GM19468 (cell line): Measurements from ENCODE around the gene TMPRSS6.

Experiments
- ATAC-seq: cut with Tn5 transposase; IDR thresholded peaks from one replicate; pipeline ENCODE4 v1.9.1; 2021; ENCODE audit warnings: mild to moderate bottlenecking, moderate library complexity, moderate number of reproducible peaks; ENCODE audit not compliant: unreplicated experiment; ENCODE audit errors: extremely low read depth

The TMPRSS6 gene

DNA sequence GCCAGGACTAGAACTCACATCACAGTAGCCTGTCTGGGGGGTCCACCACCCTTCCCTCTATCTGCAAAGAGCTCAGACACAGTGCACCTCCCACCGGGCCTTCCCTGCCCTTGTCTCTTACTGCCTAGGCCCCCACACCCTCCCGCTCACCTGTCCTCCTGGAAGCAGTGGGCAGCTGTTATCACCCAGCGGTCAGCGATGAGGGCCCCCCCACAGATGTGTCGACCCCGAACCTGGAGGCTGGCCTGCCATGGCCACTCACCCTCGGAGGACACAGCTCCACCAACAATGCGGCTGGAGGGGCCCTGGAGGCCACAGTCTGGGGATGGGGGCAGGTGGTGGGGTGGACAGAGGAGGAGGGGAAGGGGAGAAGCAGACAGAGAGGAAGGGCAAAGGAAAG, 39.2 kb downstream of the TMPRSS6 start:
- ATAC-seq = no peak

DNA sequence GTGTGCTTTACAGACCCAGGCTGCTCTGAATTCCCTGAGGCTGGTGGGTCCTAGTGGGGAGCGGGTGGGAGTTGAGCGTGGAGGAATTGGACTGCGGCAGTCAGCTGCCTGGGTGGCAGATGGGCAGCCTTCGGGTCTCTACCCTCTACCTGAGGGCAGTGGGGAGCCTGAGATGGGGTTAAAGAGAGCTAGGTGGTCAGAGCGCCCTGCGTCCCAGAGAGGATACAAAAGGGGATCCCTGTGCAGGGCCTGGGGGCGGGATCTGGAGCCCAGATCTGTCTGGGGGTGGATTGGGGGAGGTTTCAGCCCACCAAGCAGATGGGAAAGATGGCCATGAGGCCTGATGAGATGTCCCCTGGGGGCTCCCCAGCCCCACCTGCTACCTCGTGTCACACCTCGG, 39.8 kb downstream of the TMPRSS6 start:
- no peak for ATAC-seq

DNA sequence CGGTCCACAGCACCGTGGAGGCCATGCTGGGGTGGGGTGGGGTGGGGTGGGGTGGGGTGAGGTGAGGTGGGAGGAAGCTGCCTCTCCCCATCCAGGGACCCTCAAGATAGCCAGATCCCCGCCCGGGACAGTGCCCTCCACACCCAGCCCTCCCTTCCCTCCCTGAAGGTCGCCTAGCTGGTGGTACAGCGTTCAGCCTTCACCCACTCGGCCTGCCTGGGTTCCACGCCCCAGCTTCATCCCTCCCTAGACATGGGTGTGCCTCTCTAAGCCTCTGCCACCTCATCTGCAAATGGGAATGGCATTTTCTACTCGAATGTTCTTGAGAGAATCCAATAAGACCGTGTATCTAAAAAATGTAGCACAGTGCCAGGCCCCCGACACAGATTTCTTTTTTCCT, 40.2 kb downstream of the TMPRSS6 start:
- no peak for ATAC-seq

DNA sequence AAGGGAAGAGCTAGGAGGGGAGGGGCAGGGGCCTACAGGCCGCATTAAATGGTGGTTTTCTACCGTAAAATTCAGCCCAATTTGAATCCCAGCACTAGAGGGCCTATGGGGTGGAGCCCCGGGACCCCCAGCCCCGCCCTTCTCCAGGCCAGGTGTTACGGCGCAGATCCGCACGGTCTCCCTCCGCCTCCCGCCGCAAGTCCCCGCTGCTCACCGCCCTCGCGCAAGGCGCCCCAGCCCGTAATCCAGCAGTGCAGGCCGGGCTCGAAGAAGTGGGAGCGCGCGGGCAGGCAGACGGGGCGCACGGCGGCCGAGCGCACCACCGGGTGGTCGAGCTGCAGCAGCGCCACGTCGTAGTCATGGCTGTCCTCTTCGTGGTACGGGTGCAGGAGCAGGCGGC, 40.7 kb downstream of the TMPRSS6 start:
- no peak for ATAC-seq

DNA sequence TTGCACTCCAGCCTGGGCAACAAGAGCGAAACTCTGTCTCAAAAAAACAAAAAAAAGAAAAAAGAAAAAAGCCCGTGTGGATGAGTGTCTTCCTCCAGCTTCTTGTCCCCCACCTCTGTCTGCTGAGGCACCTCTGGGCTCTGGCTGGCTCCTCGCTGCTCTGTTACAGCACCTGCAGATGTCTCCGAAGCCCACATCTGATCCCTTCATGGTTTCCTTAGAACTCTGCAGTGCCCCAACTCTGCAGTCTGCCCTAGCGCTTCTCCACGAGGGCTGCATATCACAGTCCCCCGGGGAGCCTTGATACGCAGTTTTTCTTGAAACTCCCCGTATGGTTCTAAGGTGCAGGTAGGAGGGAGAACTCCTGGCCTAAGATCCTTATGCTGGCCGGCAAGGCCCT, 42.1 kb downstream of the TMPRSS6 start:
- no peak for ATAC-seq

DNA sequence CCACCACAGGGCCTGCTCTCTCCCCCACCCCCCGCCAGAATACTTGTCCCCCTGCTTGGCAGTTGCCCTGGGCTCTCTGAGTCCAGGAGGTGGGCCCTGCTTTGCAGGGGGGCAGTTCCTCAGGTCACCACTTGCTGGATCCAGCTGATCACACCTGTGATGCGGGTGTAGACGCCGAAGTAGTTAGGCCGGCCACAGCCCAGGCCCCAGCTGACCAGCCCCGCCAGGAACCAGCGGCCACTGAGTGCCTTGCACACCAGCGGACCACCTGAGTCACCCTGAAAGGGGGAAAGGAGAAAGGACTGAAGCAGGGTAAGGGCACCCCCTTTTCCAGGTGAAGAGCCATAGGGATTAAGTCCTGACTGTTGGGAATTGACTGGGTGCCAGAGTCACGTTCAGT, 43.6 kb downstream of the TMPRSS6 start:
- no peak for ATAC-seq

DNA sequence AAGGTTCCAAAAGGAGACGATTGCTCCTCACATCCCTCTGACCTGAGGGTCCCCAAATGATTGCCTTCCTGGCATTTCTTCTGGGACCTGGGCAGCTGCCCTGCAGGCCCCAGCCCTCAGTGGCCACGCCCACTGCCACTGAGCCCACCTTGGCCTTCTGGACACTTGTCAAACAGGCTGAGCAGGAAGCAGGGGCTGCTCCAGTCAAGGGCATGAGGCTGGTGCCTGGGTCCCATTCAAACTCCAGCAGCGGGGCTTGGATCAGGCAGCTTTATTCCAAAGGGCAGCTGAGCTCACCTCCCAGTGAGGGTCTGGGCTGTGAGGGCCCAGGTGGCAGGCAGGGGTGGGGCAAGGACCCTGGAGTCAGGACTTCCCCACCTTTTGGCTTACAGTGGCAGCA, 44.3 kb downstream of the TMPRSS6 start:
- no peak for ATAC-seq

DNA sequence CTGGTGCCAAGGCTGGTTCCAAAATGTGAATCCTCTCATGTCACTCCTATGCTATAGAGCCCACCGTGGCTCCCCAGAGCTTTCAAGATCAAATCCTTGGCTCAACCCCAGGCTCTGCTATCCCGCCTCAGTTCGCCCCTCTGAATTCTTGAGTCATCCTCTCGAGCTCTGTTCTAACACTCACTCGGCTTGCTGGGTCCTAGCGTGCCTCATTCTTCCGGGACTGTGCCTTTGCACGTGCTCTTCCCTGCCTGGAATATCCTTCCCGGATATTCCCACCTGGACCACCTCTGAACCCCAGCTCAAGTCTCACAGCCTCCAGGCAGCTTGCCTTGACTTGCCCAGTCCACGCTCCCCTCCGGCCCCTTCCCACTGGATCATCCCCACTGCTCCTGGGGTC, 45.0 kb downstream of the TMPRSS6 start:
- ATAC-seq = no peak

DNA sequence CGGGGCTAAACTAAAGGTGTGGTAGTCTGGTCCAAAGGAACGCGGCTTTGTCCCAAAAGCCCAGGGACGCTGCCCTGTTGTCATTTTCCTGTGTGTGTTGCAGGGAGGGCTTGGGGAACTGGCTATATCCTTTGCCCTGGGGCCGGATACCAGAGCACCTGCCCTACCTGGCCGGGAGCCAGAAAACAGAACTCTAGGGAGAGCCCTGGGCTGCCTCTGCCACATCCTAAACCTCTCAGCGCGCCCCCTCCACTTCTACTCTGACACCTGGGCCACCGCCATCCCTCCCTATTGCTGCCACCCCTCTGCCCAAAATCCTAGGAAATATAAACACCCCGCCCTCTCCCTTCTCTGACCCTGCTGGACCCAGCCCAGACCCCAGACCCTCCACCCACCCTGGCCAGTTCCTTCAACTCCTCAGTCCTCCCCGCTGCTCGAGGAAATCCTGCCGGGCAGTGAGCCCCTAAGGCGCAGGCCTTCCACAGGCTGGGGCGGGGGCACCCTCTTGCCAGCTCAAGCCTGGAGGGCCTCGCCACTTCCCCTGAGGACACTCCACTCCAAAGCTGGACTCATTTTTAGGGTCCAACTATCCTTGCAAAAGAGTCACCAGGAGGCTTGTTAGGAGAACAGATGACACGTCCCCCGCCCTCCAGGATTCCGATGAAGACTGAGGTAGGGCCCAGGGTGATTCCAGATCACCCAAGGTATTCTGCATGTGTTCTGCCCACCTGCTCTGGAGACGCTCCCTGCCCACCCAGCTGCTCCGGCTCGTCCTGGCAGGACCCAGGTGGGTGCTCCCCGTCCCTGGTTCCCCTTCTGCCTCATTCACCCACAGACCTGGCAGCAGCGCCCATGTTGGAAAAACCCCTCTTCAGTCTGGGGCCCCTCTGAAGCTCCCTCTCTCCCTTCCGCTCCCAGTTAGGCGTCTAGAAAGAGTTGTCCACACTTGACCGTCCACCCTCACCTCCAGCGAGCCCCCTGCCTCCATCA, 45.8 kb downstream of the TMPRSS6 start:
- no peak for ATAC-seq

DNA sequence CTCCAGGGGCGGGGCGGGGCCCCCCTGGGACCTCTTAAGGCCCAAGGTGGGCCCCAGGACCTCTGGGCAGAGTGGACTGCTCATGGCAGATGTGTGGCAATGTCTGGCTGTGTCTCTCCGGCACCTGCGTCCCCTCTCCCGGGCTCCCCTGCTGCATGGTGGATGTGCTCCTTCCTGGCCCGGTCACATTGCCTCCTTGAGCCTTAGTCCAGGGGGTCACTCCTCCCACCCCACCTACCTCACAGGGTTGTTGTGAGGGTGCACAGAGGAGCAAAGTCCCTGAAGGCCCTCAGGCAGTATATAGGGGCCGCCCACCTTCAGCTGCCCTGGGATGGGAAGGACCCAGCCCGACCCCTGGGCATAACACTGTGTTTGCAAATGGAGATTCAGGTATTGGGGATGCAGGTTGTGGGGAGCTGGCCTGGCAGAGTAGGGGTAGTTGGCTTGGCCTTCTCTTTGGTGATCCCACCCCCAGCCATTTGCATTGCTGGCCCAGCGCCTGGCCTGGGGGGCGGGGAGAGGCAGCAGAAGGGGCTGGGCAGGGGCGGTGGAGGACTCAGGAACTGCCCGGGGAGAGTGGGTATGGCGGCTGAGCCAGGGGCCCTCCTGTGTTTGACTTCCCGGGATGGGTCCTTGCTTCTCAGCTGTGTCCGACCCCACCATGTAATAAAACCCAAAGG, 46.7 kb downstream of the TMPRSS6 start:
- no peak for ATAC-seq

DNA sequence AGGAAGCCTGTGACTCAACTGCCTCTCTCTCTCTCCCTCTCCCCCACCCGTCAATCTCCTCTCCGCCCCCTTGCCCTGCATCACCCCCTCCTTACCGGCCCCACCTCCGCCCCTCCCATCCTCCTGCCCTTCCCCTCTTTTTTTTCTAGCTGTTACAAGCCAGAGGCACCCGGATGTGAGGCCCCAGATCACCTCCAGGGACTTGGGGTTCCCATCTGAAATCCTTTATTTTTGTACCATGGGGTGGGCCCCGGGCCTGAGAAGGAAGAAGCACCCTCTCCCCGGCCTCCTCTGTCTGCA, 47.2 kb downstream of the TMPRSS6 start:
- ATAC-seq = no peak

DNA sequence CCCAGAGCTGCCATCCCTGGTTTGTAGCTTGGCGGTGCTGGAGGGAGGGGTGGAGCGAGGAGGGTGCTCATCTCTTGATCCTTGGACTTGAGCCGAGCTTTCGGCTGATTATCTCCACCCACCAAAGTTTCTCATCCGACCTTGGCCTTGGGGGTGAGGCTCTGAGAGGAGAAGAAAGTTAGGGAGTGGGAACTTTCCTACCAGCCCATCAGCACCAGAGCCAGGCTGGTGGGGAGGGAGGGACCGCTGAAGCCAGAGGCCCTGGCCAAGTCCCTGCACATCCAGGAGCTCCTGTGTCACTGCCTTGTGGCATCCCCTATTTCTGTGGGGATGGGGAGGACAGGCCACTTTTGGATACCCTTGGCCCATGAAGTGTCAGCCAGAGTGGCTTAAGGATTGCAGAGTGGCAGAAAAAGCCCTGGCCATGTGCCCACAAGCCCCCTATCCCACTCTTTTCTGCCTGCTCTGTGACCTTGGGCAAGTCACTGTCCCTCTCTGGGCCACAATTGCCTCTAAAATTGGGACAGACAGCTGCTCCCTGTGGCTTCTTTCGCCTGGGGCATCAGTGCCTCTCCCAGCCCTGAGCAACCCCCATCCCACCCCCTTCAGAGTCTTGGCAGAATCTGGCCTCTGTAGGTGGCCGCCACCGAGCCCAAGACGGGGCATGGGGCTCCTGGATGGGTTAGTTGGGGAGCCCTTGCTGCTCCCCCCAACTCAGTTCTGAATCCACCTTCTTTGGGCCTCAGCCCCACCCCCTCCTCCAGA, 47.7 kb downstream of the TMPRSS6 start:
- ATAC-seq = no peak

DNA sequence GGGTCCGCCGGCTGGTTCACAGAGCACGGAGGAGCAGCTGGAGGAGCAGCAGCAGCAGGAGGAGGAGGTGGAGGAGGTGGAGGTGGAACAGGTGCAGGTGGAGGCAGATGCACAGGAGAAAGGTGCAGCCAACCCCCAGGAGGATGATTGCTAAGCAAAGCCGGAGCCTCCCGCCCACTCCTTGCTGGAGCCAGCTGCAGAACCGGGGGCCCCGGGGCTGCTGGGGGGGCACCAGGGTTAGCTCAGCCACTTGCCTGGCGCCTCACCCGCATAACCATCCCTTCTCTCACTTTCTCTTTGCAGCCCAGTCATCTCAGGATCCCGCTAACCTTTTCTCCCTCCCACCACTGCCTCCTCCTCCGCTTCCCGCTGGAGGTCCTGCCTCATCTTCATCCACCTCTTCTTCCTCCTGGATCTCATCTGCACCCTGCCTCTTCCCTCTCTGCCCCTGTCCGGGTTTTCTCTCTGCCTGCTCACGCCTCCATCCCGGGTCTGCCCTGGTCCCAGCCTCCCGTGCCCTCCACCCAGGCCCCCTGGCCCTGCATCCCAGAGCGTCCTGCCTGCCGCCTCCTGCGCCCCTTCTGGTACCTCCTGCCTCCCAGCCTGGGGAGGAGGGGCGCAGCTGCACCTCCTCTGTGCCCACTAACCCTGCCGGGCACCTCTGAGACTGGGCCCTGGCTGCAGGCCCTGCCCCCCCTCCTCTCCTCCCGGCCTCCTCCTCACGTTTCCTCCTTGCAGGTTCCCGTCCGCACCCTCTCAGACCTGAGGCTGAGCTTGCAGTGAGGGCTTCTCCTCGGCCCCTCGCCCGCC, 48.5 kb downstream of the TMPRSS6 start:
- no peak for ATAC-seq

DNA sequence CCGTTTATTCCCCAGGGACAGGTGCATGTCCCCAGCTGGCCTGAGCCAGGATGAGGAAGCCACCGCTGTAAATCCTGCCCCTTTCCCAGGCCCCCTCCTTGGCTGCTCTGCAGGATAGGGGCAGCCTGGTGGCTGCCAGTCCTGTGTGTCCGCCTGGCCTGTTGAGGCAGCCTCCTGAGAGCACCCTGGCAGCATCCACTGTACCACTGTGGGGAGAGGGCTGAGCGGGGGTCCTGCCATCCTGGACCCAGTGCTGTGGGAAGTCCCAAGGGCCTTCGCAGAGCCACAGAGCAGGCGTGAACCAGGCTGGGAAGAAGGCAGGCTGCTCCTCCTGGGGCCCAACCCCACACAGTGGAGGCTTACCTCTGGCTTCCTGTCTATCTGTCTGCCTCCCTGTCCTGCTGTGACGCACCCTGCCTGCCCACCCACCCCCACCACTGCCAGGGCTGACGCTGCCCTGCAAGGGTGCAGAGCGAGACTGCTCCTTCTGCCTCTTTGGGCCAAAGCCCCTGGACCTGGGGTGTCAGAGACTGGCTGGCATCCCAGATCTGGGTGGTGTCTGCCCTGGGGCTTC, 49.5 kb downstream of the TMPRSS6 start:
- no peak for ATAC-seq

DNA sequence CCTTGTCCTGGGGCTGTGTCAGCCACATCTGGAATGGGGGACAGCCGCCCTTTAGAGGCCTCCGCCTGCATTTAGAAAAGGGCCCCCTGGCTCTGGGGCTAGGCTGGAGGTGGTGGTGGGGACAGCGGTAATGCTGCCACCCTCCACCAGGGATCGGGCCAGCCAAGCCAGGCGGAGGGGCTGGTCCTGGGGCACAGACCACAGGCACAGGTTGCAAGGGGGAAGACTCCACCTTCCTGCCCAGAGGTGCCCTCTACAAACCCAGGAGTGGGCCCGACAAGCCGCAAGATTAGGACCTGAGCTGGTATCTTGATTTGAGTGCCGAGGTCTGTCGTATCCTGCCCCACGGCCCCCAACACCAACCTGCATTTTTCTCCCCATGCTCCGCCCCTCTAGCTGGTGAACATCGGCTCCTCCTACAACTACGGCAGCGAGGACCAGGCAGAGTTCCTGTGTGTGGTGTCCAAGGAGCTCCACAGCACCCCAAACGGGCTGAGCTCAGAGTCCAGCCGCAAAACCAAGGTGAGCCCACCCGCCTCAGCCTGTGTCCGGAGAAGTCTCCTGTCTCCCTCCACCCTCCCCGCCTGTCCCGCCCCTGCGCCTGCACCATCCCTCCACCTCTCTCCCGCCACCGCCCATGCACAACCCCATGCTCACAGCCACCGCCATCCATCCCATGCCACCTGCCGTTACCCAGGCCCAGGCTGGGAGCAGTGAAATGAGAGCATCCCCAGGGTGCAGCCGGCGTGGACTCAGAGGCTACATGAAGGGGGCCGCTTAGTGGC, 50.4 kb downstream of the TMPRSS6 start:
- ATAC-seq = no peak

DNA sequence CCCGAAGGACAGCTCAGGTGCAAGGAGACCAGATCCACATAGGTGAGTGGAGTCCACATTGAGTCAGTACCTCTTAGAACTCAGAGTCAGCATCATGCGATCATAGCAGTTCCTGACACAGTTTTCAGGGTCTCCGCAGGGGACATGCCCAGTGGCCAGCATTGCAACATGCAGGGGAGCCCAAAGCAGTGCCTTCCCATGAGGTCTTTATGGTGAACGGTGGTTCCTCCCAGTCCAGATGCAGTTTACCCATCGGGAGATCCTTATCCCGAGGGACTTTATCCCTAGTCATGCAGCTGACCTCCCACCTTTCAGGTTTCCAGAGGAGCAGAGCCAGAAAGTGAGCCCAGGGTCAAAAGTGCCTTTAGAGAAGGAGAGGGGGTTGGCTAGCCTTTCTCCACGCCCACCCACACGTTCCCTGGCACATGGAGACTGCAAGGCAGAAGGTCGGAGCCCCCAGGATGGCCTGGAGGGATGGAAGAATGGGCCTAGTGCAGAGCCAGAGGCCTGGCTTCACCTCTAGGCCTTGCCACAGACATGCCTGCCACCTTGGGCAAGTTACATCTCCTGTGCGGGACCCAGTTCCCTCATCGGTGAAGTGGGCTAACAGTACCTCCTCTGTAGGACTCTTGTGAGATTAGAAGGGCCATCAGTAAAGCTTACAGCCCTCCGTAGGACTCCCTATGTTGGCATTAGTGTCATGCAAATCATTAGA, 51.6 kb downstream of the TMPRSS6 start:
- ATAC-seq = no peak

DNA sequence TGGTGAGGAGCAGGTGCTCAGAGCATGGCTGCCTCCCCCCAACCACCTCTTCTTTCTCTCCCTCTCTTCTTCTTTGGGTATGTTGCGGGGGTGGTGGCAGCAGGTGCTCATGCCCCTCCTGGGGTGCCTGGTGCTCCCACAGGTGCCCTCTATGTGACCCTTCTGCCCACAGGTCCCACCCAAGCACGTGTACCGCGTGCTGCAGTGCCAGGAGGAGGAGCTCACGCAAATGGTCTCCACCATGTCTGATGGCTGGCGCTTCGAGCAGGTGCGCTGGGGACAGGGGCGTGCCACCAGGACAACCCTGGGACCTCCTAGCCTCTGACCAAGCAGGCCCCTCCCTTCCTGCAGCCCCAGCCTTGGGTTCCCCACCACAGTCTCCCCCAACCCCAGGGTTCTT, 52.3 kb downstream of the TMPRSS6 start:
- no peak for ATAC-seq

DNA sequence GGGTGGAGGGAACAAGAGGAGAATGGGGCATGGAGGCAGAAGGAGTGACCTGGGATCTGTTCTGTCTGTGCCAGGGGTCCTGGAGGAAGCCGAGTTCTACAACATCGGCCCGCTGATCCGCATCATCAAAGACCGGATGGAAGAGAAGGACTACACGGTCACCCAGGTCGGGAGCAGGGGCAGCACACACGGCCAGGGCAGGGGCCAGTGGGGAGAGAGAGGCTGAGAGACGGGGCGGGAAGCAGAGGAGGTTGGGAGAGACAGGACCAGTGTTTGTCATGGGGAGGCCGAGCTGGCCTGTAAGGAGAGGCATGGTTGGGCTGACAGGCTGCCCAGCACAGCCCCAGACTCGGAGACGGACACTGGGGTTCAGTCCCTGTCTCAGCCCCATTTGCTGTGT, 53.3 kb downstream of the TMPRSS6 start:
- no peak for ATAC-seq
